ENCODE results near the gene SERPINB5.

The SERPINB5 gene

GRCh38 chr18:63487676-63488075 is 10.9 kb downstream of the SERPINB5 start:
- TF ChIP-seq GATA2 (IDR thresholded peaks at IDR 0.05; ENCODE audit: low read depth, low read length) (no peak), GATA3 (IDR thresholded peaks at IDR 0.05; ENCODE audit: low read depth, low read length) (no peak)

- TF ChIP-seq GATA3 (IDR thresholded peaks at IDR 0.05; ENCODE audit: low read depth, low read length) (no peak), GATA2 (IDR thresholded peaks at IDR 0.05; ENCODE audit: low read depth, low read length) (no peak)
These were observed 11.4 kb downstream of the SERPINB5 start for GRCh38 chr18:63488160-63488559.

- TF ChIP-seq GATA3 (IDR thresholded peaks at IDR 0.05; ENCODE audit: low read depth, low read length) = no peak
- no peak for TF ChIP-seq GATA2 (IDR thresholded peaks at IDR 0.05; ENCODE audit: low read depth, low read length)
These were observed 16.1 kb downstream of the SERPINB5 start for GRCh38 chr18:63492851-63493250.

GRCh38 chr18:63495675-63496074 is 18.9 kb downstream of the SERPINB5 start:
- TF ChIP-seq GATA2 (IDR thresholded peaks at IDR 0.05; ENCODE audit: low read depth, low read length) (no peak), GATA3 (IDR thresholded peaks at IDR 0.05; ENCODE audit: low read depth, low read length) (no peak)

- no peak for TF ChIP-seq GATA3 (IDR thresholded peaks at IDR 0.05; ENCODE audit: low read depth, low read length)
- no peak for TF ChIP-seq GATA2 (IDR thresholded peaks at IDR 0.05; ENCODE audit: low read depth, low read length)
These were observed 29.0 kb downstream of the SERPINB5 start for GRCh38 chr18:63505566-63506335.

- TF ChIP-seq GATA2 (IDR thresholded peaks at IDR 0.05; ENCODE audit: low read depth, low read length) (no peak), GATA3 (IDR thresholded peaks at IDR 0.05; ENCODE audit: low read depth, low read length) (no peak)
These were observed 29.5 kb downstream of the SERPINB5 start for GRCh38 chr18:63506336-63506646.

GRCh38 chr18:63508596-63508995 is 31.8 kb downstream of the SERPINB5 start:
- TF ChIP-seq GATA2 (IDR thresholded peaks at IDR 0.05; ENCODE audit: low read depth, low read length) (no peak), GATA3 (IDR thresholded peaks at IDR 0.05; ENCODE audit: low read depth, low read length) (no peak)

GRCh38 chr18:63511285-63511684 is 34.5 kb downstream of the SERPINB5 start:
- TF ChIP-seq GATA2 (IDR thresholded peaks at IDR 0.05; ENCODE audit: low read depth, low read length) = no peak
- no peak for TF ChIP-seq GATA3 (IDR thresholded peaks at IDR 0.05; ENCODE audit: low read depth, low read length)

GRCh38 chr18:63514326-63514725 is 37.6 kb downstream of the SERPINB5 start:
- TF ChIP-seq GATA3 (IDR thresholded peaks at IDR 0.05; ENCODE audit: low read depth, low read length) (no peak), GATA2 (IDR thresholded peaks at IDR 0.05; ENCODE audit: low read depth, low read length) (no peak)

GRCh38 chr18:63514888-63515678 is 38.3 kb downstream of the SERPINB5 start:
- TF ChIP-seq GATA2 (IDR thresholded peaks at IDR 0.05; ENCODE audit: low read depth, low read length) = no peak
- TF ChIP-seq GATA3 (IDR thresholded peaks at IDR 0.05; ENCODE audit: low read depth, low read length) = no peak

GRCh38 chr18:63515801-63516200 is 39.0 kb downstream of the SERPINB5 start:
- TF ChIP-seq GATA3 (IDR thresholded peaks at IDR 0.05; ENCODE audit: low read depth, low read length) (no peak), GATA2 (IDR thresholded peaks at IDR 0.05; ENCODE audit: low read depth, low read length) (no peak)

GRCh38 chr18:63518178-63519012 is 41.6 kb downstream of the SERPINB5 start:
- TF ChIP-seq GATA3 (IDR thresholded peaks at IDR 0.05; ENCODE audit: low read depth, low read length) (no peak), GATA2 (IDR thresholded peaks at IDR 0.05; ENCODE audit: low read depth, low read length) (no peak)

- TF ChIP-seq GATA3 (IDR thresholded peaks at IDR 0.05; ENCODE audit: low read depth, low read length) (no peak), GATA2 (IDR thresholded peaks at IDR 0.05; ENCODE audit: low read depth, low read length) (no peak)
These were observed 43.4 kb downstream of the SERPINB5 start for GRCh38 chr18:63520053-63520685.

- TF ChIP-seq GATA2 (IDR thresholded peaks at IDR 0.05; ENCODE audit: low read depth, low read length) (no peak), GATA3 (IDR thresholded peaks at IDR 0.05; ENCODE audit: low read depth, low read length) (no peak)
These were observed 46.9 kb downstream of the SERPINB5 start for GRCh38 chr18:63523660-63524059.

Data from SH-SY5Y (cell line).